Measurements from ENCODE around the gene MRTO4. TPM values are rescaled to one million over a fixed set of nuclear protein-coding genes. Genes with fewer than 3 reads are reported as not detected.

Gene MRTO4
- 9.0 and 22.7 TPM in 2 replicates for total RNA-seq (ENCODE audit: low replicate concordance)

GRCh38 chr1:19251305-19252196 is at the start of gene MRTO4, which contains the start of gene EMC1:
MRTO4 (plus strand) TSS chr1:19251805; CDS start chr1:19251836, 31 bp downstream.
EMC1 (minus strand) TSS chr1:19251524; CDS start chr1:19251509, 15 bp downstream.
- peak; percentile 72 for DNase-seq (ENCODE audit: low read depth)
- peak within 1 kb of the TSS; percentile 99 for H3K4me3 ChIP-seq (ENCODE audit: low read depth, low read length)
- TF ChIP-seq CTCF (IDR thresholded peaks at IDR 0.05; ENCODE audit: insufficient read depth, low read length) = no peak

- no peak overlapping the region for H3K4me3 ChIP-seq (ENCODE audit: low read depth, low read length)
- TF ChIP-seq CTCF (IDR thresholded peaks at IDR 0.05; ENCODE audit: insufficient read depth, low read length) = no peak
Measured at GRCh38 chr1:19202396-19202795, 49.2 kb upstream of the MRTO4 start.

GRCh38 chr1:19203440-19203839 is 48.2 kb upstream of the MRTO4 start:
- no peak for TF ChIP-seq CTCF (IDR thresholded peaks at IDR 0.05; ENCODE audit: insufficient read depth, low read length)
- H3K4me3 ChIP-seq (ENCODE audit: low read depth, low read length) = no peak overlapping the region
- DNase-seq (ENCODE audit: low read depth) = peak; percentile 94

More at GRCh38 chr1:19202396-19202795, 49.2 kb upstream of the MRTO4 start:
- DNase-seq (ENCODE audit: low read depth) = peak; percentile 43

GRCh38 chr1:19204446-19205266 is 46.9 kb upstream of the MRTO4 start:
- DNase-seq (ENCODE audit: low read depth) = peak; percentile 17
- H3K4me3 ChIP-seq (ENCODE audit: low read depth, low read length) = no peak overlapping the region
- no peak for TF ChIP-seq CTCF (IDR thresholded peaks at IDR 0.05; ENCODE audit: insufficient read depth, low read length)

- TF ChIP-seq CTCF (IDR thresholded peaks at IDR 0.05; ENCODE audit: insufficient read depth, low read length) = no peak
- H3K4me3 ChIP-seq (ENCODE audit: low read depth, low read length) = no peak overlapping the region
- DNase-seq (ENCODE audit: low read depth) = no peak
Measured at GRCh38 chr1:19205403-19205802, 46.2 kb upstream of the MRTO4 start.

- H3K4me3 ChIP-seq (ENCODE audit: low read depth, low read length) = no peak overlapping the region
- no peak for TF ChIP-seq CTCF (IDR thresholded peaks at IDR 0.05; ENCODE audit: insufficient read depth, low read length)
- DNase-seq (ENCODE audit: low read depth) = no peak
Measured at GRCh38 chr1:19205845-19206244, 45.8 kb upstream of the MRTO4 start.
